NCI-H2029 (cell line): ENCODE results near the gene SP7.
"Not testable (repeated sequence)": the region's sequence is repeated elsewhere in the genome, so short reads cannot be mapped to it uniquely, and the experiment has no call there.

ENCODE experiments used
- DNase-seq: peaks from one replicate; lab custom pipeline; 2025; lab: John Stamatoyannopoulos, UW

The SP7 gene

DNA sequence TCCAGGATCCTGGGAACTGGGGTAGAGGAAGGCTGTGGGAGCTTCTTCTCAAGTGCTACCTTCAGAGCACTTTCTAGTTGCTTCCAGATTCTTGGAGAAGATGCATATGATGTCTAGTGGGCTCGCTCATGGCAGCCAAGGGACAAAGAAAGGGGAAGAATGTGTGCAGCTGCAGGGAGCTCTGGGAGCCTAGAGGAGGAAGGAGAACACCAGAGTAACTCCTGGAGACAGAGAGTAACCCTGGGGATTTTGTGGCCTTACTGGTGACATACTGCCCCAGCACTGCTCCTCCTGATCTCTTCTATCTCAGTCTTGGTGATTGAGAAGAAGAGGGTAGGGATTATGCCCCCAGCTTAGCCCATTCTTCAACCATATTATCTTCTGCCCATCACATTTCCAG, 10.3 kb upstream of the SP7 start:
- no peak for DNase-seq

DNA sequence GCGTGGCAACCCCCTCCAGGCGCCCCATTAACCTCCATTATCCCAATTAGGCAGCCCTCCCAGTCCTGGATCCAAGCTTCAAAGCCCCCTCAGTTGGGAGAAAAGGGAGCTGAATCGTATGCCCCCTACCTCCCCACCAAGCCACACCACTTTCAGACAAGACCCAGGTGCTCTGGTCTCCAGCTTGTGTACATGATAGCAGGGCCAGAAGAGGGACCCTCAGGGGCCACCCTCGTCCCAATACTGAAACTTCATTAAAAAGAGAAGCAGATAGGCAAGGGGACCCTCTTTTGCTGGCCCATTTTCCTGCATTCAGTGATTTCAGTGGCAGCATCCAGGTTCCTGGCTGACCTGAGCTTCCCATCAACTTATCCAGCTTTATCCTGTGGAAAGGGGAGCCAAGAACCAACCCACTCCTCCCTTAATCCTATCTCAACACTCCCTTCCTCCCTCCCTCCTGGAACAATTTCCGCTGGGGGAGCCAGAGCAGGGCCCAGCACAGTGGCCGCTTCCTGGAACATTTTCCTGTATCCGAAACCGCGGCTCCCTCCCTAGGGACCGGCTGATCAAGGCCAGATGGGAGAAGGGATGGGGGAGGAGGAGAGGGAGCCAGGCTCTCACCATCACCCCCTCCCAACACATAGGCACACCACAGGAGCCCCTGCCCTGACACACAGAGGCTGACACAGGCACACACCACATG, 9.5 kb upstream of the SP7 start:
- no peak for DNase-seq

DNA sequence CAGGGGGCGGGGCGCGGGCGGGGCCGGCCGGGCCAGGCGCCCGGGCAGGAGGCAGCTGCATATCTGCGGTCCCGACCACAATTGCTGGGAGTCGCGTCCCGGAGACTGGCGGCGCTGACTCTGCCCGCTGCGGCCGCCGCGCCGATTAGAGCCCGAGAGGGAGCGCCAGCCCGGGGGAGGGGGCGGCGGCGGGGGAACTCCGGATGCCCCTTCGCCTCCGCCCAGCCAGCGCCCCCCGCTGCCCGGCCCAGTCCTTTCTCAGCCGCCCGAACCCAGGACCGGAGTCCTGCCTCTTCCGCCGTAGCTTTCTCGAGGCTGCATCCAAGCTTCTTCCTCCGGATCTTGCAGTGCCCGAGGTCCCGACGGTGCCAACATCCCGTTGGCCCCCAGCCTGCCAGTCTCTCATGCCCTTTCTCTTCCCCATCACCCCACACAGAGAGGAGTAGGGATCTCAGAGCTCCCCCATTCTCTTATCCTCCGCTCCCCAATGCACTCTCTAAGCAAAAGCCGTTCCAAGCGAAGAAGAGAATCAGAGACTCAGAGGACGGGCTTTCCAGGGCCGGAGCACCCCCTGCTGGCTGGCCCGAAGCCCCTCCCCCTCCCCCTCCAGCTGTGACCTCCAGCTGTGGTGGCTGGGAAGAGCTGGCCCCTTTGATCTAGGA, 8.8 kb upstream of the SP7 start:
- peak; percentile 38 for DNase-seq

DNA sequence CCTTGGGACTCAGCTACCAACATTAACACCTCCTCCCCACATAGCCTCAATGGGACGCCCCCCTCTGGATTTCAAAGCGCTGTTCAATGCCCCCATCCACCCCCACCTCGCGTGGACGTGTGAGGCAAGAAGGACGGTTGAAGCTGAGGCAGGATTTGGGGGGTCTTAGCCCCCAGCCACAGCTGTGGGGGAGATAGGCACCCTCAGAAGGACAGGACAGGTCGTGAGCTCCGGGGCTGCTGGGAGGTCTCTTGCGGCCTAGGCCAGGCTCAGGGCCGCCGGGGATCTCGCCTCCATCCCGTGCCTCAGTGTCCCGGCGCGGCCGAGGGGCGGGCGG, 8.3 kb upstream of the SP7 start:
- DNase-seq, result no peak

DNA sequence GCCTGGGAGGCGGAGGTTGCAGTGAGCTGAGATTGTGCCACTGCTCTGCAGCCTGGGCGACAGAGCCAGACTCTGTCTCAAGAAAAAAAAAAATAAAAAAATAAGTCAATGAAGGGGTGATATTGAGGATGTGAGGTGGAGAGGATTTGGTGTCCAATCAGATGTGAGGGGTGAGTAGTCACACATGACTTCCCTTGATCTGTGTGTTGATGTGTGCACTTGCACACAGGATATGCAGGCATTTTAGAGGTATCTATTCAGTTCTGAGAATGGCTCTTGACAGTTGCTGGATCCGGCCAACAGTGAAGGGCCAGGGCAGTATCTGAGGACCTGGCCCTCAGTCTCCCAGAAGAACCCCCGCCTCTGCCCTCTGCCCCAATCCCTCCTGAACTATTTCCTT, 7.8 kb upstream of the SP7 start:
- DNase-seq, result no peak

DNA sequence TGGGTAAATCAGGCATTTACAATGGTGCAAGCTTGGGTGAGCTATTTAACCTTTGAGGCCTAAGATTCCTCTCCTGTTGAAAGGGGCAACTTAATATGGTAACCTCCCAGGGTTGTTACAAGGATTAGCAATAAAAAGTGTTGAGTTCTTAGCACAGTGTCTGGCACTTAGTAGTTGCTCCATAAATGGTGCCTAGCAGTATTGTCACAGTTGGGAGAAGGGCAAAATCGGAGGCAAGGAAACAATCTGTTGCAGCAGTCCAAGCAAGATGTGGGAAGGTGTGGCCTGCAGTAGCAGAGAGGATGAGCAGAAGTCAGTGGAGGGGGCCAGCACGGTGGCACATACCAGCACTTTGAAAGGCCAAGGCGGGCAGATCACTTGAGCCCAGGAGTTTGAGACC, 7.3 kb upstream of the SP7 start:
- DNase-seq, result no peak

DNA sequence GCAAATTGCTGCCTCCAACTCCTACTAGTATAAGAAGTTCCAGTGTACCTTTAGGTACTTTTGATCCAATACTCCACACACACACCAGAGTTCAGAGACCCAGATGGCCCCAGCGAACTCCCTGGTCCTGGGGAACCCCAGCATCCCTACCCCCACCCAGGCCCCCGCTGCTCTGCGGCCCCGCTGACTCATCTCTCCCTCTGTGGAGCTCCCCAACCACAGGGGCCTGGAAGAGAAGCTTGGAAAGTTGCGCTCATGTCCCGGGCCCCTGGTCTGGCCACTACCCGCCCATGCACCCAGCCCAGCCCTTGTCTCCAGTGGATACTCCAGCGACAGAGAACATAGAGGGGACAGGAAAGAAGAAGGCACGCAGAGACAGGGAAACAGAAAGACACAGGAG, 4.2 kb upstream of the SP7 start:
- no peak for DNase-seq

DNA sequence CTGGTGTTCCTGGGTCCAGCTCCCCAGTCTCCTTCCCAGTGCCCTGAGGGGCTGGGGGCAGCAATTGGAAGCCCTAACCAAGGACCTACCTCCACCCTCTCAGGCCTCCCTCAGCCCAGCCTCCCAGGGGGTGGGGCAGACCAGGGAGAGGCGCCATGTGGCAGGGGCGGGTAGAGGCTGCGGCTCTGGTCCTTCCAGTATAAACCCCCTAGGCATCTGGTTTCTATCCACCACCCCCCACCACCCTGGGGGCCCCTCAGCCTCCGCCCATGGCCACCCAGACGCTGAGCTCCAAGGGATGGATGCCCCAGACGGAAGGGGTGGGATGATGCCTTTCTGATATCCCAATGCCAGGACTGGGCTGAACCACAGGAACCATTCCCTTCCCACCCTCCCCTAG, 2.8 kb upstream of the SP7 start:
- no peak for DNase-seq

DNA sequence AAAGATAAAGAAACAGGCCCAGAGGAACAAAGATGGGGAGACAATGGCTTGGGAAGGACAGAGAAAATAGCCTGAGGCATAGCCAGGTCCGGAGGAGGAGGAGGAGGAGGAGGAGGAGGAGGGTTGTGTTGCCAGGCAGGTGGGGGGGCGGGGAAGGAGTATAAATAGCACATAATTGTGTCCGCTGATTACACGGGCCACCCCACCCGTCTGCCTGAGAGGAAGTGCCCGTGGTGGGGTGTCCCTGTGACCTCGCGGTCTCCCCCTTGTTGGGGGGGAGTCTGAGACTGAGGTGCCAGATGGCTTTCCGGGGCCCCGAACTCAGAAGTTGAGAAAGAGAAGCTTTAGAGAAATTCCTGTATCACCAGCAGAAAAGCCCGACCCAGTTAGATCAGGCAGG, 1.9 kb upstream of the SP7 start:
- no peak for DNase-seq

DNA sequence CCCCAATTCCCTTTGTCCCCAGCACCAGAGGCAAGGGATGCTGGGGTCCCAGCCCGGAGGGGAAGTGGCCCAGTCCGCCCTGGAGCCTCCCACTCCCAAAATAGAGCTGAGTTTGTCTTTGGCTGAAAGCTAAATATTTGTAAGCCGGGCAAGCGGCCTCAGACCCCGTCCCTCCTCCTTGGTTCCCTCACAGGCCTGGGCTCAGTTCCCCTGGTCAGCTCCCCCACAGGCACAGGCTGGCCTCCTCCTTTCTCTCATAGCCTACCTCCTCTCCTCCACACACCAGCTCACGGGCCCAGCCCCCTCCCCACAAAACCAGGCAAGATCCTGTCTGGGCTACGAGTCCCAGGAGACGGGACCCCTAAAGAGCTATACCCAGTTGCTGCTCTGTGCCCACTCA, 1.3 kb downstream of the SP7 start:
- DNase-seq, result no peak

DNA sequence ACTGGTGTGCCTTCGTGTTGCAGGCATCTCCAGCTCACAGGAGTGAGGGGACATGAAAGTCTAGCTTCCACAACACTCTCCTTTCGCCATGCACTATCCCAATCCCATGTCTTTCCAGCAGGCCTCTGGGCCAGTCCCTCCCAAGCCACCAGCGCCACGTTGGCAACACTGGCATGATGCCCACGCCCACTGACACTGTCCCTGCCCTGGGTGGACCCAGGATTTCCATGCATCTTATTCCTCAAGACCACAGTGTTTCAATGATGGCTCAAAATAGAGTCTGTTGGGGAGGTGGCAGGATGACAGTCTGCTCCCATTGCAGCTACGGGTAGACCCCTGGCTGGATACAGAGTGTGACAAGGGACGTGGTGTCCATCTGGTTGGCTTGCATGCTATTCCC, 2.3 kb downstream of the SP7 start:
- no peak for DNase-seq

DNA sequence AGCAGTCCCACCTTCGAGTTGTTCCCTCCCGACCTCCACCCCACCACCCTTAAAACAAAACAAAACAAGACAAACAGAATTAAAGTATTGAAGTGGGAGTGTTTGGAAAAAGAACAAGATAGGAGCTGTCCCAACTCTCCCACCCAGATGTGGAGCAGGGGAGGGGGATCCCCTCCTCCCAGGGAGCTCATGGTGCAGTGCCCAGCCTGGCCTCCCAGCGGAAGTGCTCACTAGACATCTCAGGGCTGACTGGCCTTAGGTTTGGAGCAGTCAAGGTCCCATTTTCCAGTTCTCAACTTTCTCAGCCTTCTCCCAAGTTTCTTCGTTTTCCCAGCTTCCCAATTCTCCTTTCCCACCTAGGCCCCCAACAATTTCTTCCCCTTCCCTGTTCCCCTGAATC, 2.9 kb downstream of the SP7 start:
- no peak for DNase-seq

DNA sequence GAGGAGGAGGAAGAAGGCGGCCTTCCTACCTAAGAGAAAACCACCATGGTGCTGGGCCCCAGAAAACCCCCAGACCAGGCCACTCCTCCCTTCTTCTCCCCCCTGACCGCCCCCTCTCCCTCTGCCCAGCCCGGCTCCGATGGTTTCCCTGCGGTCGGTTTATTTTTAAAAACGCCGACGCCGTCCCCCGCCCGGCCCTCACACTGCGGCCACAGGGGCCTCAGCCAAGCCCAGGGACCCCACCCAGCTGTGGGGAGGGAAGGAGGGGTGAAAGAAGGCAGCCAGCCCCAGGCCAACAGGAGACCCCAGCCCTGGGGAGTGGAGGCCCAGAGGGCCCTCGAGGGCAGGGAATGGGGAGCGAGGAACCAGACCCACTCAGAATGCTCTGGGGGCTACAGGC, 3.4 kb downstream of the SP7 start:
- no peak for DNase-seq

DNA sequence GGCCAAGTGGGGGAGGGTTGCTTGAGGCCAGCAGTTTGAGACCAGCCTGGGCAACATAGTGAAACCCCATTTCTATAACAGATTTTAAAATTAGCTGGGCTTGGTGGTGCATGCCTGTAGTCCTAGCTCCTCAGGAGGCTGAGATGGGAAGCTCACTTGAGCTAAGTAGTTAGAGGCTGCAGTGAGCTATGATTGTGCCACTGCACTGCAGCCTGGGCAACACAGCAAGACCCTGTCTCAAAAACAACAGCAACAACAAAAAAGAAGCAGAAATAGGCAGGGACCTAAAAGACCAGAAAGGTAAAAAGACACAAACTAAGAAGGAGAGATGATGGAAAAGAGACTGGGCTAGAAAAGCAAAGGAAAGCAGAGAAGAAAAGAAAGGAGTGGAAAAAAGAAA, 3.8 kb downstream of the SP7 start:
- DNase-seq, result not testable (repeated sequence)

DNA sequence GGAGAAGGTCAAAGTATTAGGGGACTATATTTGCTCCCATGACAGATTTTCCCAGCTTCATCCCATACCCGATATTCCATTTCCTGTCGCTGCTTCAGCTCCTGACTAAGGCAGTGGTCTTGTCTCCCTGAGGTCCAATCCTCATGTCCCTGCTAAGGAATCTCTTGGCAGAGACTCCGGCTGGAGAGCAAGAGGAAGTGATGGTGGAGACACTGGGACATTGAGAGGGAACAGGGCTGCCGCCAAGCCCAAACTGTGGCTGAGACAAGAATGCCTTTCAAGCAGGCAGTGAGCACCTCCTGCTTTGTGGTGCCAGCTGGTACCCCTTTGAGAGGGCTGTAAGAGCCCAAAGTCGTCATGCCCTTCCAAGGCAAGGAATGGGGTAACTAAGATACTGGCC, 5.5 kb downstream of the SP7 start:
- no peak for DNase-seq

DNA sequence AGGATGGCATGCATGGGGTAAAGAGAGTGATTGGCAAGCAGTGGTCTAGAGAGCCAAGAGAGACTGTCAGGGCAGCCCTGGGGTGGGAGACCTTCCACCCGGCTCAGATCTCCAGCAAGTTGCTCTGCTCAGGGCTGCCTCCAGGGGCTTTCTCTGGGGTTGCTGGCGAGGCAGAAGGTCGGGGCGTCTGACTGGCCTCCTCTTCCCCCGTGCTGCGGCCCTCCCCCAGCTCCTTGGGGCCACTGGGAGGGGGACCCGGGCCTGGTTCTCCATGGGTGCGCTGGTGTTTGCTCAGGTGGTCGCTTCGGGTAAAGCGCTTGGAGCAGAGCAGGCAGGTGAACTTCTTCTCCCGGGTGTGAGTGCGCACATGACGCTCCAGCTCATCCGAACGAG, 8.1 kb downstream of the SP7 start:
- DNase-seq, result no peak

DNA sequence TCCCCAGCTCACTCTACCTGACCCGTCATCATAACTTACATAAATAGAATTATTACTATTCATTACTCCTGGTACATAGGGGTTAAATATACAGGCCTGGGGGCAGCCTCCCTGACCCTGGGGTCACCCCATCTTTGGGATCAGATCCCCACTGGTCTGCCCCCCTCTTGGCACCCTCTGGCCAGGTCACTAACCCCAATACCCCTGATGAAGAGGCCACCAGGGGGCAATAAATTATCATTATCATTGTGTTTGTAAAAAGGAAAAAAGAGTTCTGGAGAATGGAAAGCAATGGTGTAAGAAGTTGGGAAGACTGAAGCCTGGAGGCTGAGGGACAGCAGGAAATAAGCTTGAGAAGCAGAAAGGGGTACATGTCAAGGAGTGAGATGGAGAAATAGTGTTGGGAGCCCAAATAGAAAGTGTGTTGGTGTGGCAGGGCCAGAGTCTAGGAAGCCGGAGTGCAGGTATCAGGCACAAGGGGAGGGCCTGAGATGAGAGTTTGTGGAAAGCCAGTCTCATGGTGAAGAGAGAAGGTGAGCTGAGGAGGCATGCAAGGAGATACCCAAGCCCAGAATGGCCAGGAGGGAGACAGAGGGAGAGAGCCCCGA, 8.6 kb downstream of the SP7 start:
- no peak for DNase-seq

DNA sequence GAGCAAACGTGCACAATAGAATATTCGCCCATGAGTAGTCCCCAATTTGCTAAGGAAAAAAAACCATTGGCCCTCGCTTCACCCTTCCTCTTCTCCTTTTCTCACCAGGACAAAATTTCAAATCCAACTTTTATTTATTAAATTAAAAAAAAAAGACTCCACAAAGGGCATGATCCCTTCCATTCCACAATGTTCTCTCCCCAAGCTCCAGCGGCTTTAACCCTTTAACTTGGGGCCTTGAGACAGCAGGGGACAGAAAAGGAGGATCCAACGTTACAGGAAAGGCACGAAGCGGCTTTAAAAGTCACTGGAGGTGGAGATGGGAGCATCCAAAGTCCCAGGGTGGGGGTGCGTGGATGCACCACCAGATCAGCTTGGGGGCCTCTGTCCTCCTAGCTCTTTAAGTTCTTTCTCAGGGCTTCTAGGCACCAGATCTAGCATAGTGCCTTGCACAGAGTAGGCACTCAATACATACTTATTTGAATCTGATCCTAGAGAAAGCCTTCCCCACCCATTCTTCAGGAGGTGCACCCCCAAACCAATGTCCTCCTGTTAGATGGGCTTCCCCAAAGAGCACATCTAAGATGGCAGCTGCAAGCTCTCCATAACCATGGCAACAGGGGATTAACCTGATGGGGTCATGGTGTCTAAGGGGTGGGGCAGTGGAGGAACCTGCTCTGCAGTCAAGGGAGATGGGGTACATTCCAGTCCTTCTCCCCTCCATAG, 9.5 kb downstream of the SP7 start:
- DNase-seq, result no peak

DNA sequence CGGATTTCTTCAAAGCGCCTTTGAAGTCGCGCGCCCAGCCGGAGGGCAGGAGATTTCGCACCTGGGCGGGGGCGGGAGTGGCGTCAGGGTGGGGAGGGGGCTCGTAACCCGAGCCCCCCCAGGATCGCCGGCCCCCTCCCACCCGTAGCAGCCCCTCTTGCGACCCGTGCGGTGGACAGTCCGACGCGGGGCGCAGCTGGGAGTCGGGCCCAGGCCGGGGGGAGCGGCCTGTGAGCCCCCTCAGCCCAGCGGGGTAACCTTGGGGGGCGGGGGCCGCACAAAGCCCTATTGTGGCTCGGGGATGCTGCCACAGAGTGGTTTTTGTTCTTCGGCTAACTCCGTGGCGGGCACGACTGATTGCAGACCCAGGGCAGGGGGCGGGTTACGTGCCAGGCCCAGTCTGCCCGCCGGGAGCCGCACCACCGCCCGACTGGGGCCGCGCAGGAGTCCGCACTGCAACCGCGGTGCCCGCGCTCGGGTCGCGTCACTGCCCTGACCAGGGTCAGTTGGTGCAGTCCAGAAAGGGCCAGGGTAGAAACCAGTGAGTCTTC, 10.6 kb downstream of the SP7 start:
- no peak for DNase-seq

DNA sequence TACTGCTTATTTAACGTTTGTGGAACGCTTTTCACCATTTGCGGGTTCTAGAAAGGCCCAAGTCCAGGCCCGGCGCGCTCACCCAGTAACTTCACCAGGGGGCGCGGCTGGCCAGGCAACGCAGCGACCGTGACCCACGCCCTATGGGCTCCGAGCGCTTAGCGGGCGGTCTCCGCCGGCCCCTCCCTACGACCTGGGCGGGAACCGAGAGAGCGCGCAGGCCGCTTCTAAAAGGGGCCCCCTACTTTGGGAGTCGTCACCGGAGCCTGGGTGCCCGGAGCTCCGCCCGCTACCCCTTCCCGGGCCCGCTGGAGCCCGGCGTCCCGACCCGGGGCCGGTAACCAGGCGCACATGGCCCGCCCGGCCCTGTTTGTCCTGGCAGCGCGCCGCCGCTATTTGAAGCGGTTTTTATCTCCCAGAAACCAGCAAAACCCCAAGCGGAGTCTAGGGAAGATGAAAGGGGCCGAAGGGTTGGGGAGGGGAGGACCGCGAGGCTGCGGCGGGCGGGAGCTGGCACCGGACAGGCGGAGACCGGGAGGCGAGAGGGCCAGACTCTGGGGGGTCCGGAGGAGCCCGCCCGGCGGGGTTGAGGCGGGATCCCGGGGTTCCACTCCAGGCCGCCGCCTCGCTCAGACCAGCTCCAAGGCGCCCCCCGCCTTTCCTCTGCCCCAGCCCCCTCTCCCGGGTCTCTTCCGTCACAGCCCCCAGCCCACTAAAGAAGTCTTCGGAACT, 11.2 kb downstream of the SP7 start:
- DNase-seq, result peak; percentile 70

DNA sequence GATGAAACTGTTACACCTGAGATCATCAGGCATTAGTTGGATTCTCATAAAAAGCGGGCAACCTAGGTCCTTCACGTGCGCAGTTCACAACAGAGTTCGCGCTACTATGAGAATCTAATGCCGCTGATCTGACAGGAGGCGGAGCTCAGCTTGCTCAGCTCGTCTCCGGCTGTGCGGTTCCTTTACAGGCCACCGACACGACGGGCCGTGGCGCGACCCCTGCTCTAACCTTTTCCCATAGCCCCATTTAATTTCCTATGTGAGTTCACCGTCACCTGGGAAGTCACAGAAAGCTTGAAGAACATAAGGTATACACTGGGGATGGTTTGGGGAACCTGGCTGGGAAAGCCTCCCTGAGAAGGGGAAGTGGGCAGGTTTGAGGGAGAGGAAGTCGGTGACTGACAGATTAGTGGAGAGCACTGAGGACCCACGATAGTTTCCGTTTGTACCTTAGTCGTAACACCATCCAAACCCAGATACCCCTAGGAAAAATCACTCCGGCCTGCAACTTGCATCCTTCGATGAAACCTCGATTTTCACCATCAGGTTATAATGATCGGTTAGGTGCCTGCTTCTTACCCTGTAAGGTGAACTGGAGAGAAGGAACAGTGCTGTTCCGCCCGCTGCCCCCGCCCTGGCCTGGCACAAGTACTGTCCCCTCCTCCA, 11.9 kb downstream of the SP7 start:
- DNase-seq, result no peak
